Measurements from ENCODE around the gene CADPS.

Gene CADPS

GRCh38 chr3:62462788-62463187, 412.4 kb downstream of the CADPS start:
- TF ChIP-seq TAF1 (IDR thresholded peaks at IDR 0.05; ENCODE audit: borderline replicate concordance, insufficient read depth, low read length): no peak
- no peak for TF ChIP-seq SIN3A (IDR thresholded peaks at IDR 0.05; ENCODE audit: borderline replicate concordance, insufficient read depth, low read length)
- no peak for TF ChIP-seq REST (IDR thresholded peaks at IDR 0.05; ENCODE audit: insufficient read depth in 1 of 2, low read depth in 2 of 2, low read length in 2 of 2)
- no peak for TF ChIP-seq POLR2AphosphoS5 (IDR thresholded peaks at IDR 0.05; ENCODE audit: low read depth, low read length)
- TF ChIP-seq FOXP2 (optimal IDR thresholded peaks at IDR 0.05; ENCODE audit: borderline replicate concordance, extremely low read depth, extremely low read length, insufficient read depth): no peak

- no peak for TF ChIP-seq REST (IDR thresholded peaks at IDR 0.05; ENCODE audit: insufficient read depth in 1 of 2, low read depth in 2 of 2, low read length in 2 of 2)
- no peak for TF ChIP-seq SIN3A (IDR thresholded peaks at IDR 0.05; ENCODE audit: borderline replicate concordance, insufficient read depth, low read length)
- TF ChIP-seq POLR2AphosphoS5 (IDR thresholded peaks at IDR 0.05; ENCODE audit: low read depth, low read length): no peak
- no peak for TF ChIP-seq TAF1 (IDR thresholded peaks at IDR 0.05; ENCODE audit: borderline replicate concordance, insufficient read depth, low read length)
- no peak for TF ChIP-seq FOXP2 (optimal IDR thresholded peaks at IDR 0.05; ENCODE audit: borderline replicate concordance, extremely low read depth, extremely low read length, insufficient read depth)
These were observed 413.0 kb downstream of the CADPS start for GRCh38 chr3:62462104-62462762.

GRCh38 chr3:62454916-62455315, 420.3 kb downstream of the CADPS start:
- TF ChIP-seq SIN3A (IDR thresholded peaks at IDR 0.05; ENCODE audit: borderline replicate concordance, insufficient read depth, low read length) (no peak), TAF1 (IDR thresholded peaks at IDR 0.05; ENCODE audit: borderline replicate concordance, insufficient read depth, low read length) (no peak), REST (IDR thresholded peaks at IDR 0.05; ENCODE audit: insufficient read depth in 1 of 2, low read depth in 2 of 2, low read length in 2 of 2) (no peak), FOXP2 (optimal IDR thresholded peaks at IDR 0.05; ENCODE audit: borderline replicate concordance, extremely low read depth, extremely low read length, insufficient read depth) (no peak), POLR2AphosphoS5 (IDR thresholded peaks at IDR 0.05; ENCODE audit: low read depth, low read length) (no peak)

GRCh38 chr3:62453448-62453847, 421.8 kb downstream of the CADPS start:
- no peak for TF ChIP-seq POLR2AphosphoS5 (IDR thresholded peaks at IDR 0.05; ENCODE audit: low read depth, low read length)
- TF ChIP-seq REST (IDR thresholded peaks at IDR 0.05; ENCODE audit: insufficient read depth in 1 of 2, low read depth in 2 of 2, low read length in 2 of 2): no peak
- no peak for TF ChIP-seq TAF1 (IDR thresholded peaks at IDR 0.05; ENCODE audit: borderline replicate concordance, insufficient read depth, low read length)
- no peak for TF ChIP-seq SIN3A (IDR thresholded peaks at IDR 0.05; ENCODE audit: borderline replicate concordance, insufficient read depth, low read length)
- no peak for TF ChIP-seq FOXP2 (optimal IDR thresholded peaks at IDR 0.05; ENCODE audit: borderline replicate concordance, extremely low read depth, extremely low read length, insufficient read depth)

Measured in PFSK-1 (cell line).